ENCODE results near the gene CDHR3.

Gene CDHR3

DNA sequence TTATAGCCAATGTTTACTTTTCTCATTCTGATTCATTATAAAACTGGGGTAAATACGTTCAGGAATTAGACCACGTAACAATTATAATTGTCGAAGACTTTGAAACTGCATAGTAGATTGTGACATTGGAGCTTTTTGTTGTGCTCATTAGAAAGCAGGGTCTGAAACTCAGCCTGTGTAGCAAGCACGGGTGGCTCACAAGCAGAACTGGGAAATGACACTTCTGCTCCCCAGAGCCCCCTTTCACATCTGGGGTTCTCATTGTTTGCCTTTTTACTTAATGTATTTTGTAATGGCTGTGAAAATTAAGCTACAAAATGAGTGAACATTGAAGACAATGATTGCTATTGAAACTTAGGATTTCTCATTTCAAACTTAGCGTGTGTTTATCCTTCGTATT, 72.9 kb downstream of the CDHR3 start:
- Histone ChIP-seq H3K36me3 (ENCODE audit: insufficient read depth, low read length) (no peaks in the 10 kb centered on the region), H3K79me2 (ENCODE audit: insufficient read depth, low read length) (no peaks in the 10 kb centered on the region), H2AFZ (ENCODE audit: low read length) (no peak overlapping the region), H3K9me3 (ENCODE audit: insufficient read depth, low read depth, low read length) (no peaks in the 10 kb centered on the region), H3K9me2 (replicated peaks; ENCODE audit: low read depth, low read length) (no peaks in the 10 kb centered on the region), H3K4me2 (ENCODE audit: low read depth, low read length, poor library complexity, severe bottlenecking) (no peak overlapping the region), H3K27me3 (ENCODE audit: insufficient read depth, low read length, poor library complexity, severe bottlenecking) (peaks cover 78% of the 10 kb centered on the region), H3F3A (ENCODE audit: low read depth) (no peaks in the 10 kb centered on the region), H4K20me1 (ENCODE audit: insufficient read depth, low read length, poor library complexity, severe bottlenecking) (no peaks in the 10 kb centered on the region), H3K4me3 (ENCODE audit: low read length, poor library complexity, severe bottlenecking) (no peak overlapping the region), H3K9ac (ENCODE audit: low read depth, low read length, poor library complexity, severe bottlenecking) (no peak overlapping the region), H3K4me1 (ENCODE audit: insufficient read depth, low read length, poor library complexity, severe bottlenecking) (no peaks in the 10 kb centered on the region)
- TF ChIP-seq EZH2phosphoT487 (IDR thresholded peaks at IDR 0.05; ENCODE audit: borderline replicate concordance) = no peak
- TF ChIP-seq, protein P1, sequence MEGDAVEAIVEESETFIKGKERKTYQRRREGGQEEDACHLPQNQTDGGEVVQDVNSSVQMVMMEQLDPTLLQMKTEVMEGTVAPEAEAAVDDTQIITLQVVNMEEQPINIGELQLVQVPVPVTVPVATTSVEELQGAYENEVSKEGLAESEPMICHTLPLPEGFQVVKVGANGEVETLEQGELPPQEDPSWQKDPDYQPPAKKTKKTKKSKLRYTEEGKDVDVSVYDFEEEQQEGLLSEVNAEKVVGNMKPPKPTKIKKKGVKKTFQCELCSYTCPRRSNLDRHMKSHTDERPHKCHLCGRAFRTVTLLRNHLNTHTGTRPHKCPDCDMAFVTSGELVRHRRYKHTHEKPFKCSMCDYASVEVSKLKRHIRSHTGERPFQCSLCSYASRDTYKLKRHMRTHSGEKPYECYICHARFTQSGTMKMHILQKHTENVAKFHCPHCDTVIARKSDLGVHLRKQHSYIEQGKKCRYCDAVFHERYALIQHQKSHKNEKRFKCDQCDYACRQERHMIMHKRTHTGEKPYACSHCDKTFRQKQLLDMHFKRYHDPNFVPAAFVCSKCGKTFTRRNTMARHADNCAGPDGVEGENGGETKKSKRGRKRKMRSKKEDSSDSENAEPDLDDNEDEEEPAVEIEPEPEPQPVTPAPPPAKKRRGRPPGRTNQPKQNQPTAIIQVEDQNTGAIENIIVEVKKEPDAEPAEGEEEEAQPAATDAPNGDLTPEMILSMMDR (conservative IDR thresholded peaks at IDR 0.05; ENCODE audit: low read length) = no peak

DNA sequence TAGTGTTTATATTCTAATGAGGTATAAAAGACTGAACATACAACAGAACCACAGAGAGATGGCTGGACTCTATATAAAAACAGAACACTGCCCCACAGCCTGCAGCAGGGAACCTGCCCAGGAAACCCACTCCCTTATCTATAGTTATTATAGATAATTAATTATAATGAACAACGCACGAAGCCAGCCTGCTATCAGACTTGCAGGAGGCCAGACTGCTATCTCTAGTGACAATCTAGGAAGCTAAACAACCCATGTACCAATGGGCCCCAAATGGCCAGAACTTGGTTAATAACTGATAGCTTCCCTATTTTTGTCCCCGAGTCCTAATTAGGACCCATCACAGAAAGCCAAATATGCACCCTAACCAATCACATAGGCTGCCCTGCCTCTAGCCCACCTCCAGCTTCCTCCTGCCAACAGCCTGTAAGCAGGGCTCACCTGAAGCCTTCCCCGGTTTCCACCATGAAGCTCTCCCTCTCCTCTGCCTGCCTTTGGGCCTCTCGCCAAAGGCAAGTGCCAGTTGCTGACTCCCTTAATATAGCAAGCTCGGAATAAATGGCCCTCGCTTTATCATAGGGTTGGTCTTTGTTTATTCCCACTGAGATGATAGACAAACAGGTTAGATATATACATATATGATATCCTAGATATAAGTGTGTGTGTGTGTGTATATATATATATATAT, 74.6 kb downstream of the CDHR3 start:
- H3K9me3 ChIP-seq (ENCODE audit: insufficient read depth, low read depth, low read length) = no peaks in the 10 kb centered on the region
- no peaks in the 10 kb centered on the region for H3K36me3 ChIP-seq (ENCODE audit: insufficient read depth, low read length)
- H3K27me3 ChIP-seq (ENCODE audit: insufficient read depth, low read length, poor library complexity, severe bottlenecking) = peaks cover 61% of the 10 kb centered on the region
- H3K4me1 ChIP-seq (ENCODE audit: insufficient read depth, low read length, poor library complexity, severe bottlenecking) = peaks cover 3% of the 10 kb centered on the region
- H3K4me3 ChIP-seq (ENCODE audit: low read length, poor library complexity, severe bottlenecking) = no peak overlapping the region
- no peak overlapping the region for H2AFZ ChIP-seq (ENCODE audit: low read length)
- no peak overlapping the region for H3K9ac ChIP-seq (ENCODE audit: low read depth, low read length, poor library complexity, severe bottlenecking)
- H3F3A ChIP-seq (ENCODE audit: low read depth) = no peaks in the 10 kb centered on the region
- H4K20me1 ChIP-seq (ENCODE audit: insufficient read depth, low read length, poor library complexity, severe bottlenecking) = no peaks in the 10 kb centered on the region
- no peaks in the 10 kb centered on the region for H3K79me2 ChIP-seq (ENCODE audit: insufficient read depth, low read length)
- H3K9me2 ChIP-seq (replicated peaks; ENCODE audit: low read depth, low read length) = no peaks in the 10 kb centered on the region
- no peak for TF ChIP-seq EZH2phosphoT487 (IDR thresholded peaks at IDR 0.05; ENCODE audit: borderline replicate concordance)
- TF ChIP-seq, protein P1 (conservative IDR thresholded peaks at IDR 0.05; ENCODE audit: low read length) = no peak
- H3K4me2 ChIP-seq (ENCODE audit: low read depth, low read length, poor library complexity, severe bottlenecking) = no peak overlapping the region

DNA sequence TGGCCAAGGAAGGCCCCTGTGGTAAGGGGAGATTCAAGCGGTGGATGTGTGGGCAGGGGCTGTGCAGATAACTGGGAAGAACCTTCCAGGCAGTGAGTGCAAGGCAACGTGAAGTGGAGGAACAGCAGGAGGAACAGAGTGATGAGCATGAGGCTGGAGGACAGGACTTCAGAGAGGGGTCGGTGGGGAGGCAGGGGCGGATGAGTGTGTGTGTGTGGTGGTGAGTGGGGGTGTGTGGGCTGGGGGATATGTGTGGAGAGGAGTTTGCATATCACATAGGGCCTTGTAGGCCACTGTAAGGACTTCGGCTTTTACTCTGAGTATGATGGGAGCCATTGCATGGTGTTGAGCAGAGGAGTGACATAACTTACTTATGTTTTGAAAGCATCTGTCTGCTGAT, 75.2 kb downstream of the CDHR3 start:
- H3K27me3 ChIP-seq (ENCODE audit: insufficient read depth, low read length, poor library complexity, severe bottlenecking) = peaks cover 55% of the 10 kb centered on the region
- H3K9ac ChIP-seq (ENCODE audit: low read depth, low read length, poor library complexity, severe bottlenecking) = no peak overlapping the region
- no peak overlapping the region for H2AFZ ChIP-seq (ENCODE audit: low read length)
- no peaks in the 10 kb centered on the region for H4K20me1 ChIP-seq (ENCODE audit: insufficient read depth, low read length, poor library complexity, severe bottlenecking)
- no peaks in the 10 kb centered on the region for H3K79me2 ChIP-seq (ENCODE audit: insufficient read depth, low read length)
- no peaks in the 10 kb centered on the region for H3K9me2 ChIP-seq (replicated peaks; ENCODE audit: low read depth, low read length)
- no peaks in the 10 kb centered on the region for H3K36me3 ChIP-seq (ENCODE audit: insufficient read depth, low read length)
- no peak overlapping the region for H3K4me3 ChIP-seq (ENCODE audit: low read length, poor library complexity, severe bottlenecking)
- no peak overlapping the region for H3K4me2 ChIP-seq (ENCODE audit: low read depth, low read length, poor library complexity, severe bottlenecking)
- TF ChIP-seq, protein P1 (conservative IDR thresholded peaks at IDR 0.05; ENCODE audit: low read length) = no peak
- no peak for TF ChIP-seq EZH2phosphoT487 (IDR thresholded peaks at IDR 0.05; ENCODE audit: borderline replicate concordance)
- H3K4me1 ChIP-seq (ENCODE audit: insufficient read depth, low read length, poor library complexity, severe bottlenecking) = peaks cover 4% of the 10 kb centered on the region
- H3K9me3 ChIP-seq (ENCODE audit: insufficient read depth, low read depth, low read length) = no peaks in the 10 kb centered on the region
- no peaks in the 10 kb centered on the region for H3F3A ChIP-seq (ENCODE audit: low read depth)

All from Loucy (cell line).